Hematopoietic multipotent progenitor cell treated with erythropoietin and hydrocortisone succinate and interleukin-3 and kit ligand, for 17 days (in vitro differentiated cells): Measurements from ENCODE around the gene TH.

ENCODE experiments used
- DNase-seq: peaks from one replicate; pipeline ENCODE4 v3.0.0-alpha.2; 2015; ENCODE audit warnings: low spot score

Gene TH

GRCh38 chr11:2208691-2209369, 37.2 kb upstream of the TH start:
- no peak for DNase-seq

GRCh38 chr11:2207773-2208621, 36.4 kb upstream of the TH start:
- DNase-seq = no peak

- DNase-seq = no peak
Measured at GRCh38 chr11:2207212-2207611, 35.6 kb upstream of the TH start.

GRCh38 chr11:2205981-2206690, 34.5 kb upstream of the TH start:
- DNase-seq = no peak

- DNase-seq = no peak
Measured at GRCh38 chr11:2205214-2205720, 33.7 kb upstream of the TH start.

DNA sequence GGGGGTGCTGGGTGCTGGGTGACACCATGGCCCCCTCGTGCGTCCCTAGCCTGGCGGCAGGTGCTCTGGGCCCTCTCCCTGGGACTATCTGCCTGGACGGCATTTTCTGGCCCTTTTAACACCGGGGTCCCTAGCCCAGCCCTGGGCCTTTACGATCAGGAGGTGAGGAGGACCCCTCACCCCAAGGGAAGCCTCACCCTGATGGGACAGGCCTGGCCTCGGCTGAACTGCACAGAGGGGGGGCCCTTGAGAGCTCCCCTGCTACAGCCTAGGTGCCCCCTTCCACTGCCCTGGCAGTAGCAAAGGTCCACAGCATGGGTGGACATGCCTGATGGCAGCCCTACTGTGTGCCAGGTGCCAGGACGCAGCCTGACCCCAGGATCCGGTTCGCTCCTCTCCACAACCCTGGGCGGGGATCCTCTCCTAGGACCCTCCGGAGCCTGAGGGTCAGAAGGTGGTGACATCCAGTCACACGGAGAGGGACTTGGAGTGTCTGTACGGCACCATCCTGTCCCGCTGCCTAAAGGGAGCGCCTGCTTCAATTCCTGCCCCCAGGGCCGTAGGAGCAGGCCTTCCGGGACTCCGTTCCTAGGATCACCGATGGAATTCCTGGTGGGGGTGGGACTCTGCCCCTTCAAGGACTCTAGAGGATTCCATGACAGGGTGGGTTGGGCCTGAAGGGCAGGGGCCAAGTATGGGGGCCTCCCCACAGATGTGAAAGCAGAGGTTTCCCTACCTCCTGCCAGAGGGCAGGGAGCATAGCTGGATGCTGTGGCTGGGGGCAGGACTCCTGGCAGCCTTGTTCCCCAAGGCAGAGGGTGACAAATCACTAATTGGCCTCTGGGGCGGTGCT, 33.0 kb upstream of the TH start:
- DNase-seq = no peak

GRCh38 chr11:2203440-2204259, 32.0 kb upstream of the TH start:
- no peak for DNase-seq

- no peak for DNase-seq
Measured at GRCh38 chr11:2202900-2203439, 31.4 kb upstream of the TH start.

DNA sequence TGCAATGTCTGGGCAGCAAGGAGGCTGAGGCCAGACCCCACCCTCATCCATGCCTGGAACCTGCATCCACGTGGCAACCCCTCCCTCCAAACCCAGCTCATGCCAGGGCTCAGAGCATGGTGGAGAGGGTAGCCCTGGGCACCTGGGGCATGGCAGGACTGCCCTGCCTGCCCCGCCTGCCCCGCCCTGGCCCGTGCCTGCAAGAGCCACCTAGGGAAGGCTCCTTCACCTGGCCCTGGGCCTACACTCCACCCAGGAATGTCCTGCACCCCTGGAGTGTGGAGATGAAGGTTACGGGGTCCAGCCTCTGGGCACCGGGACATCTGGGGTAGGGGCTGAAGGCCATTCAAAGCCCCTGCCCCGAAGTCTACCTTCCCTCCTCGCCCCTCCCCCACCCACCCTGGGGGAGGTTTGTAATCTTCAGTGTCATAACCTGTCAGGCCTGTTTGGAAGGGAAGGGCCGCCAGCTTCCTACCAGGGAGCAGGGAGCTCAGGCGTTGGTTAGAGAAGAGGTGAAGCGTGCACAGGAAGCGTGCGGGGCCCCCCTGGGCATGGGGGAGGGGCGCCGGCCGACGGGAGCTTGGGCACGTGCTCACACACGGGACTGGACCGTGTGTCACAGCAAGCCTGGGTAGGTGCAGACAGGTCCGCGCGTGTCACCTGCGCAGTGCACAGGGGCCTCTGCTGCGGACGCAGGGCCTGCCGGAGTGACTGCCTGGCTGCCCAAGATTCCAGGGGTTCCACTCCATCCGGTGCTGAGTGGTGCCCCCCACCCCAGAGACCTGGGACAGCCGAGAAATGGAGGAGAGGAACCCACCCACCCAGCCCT, 30.7 kb upstream of the TH start:
- no peak for DNase-seq

GRCh38 chr11:2201542-2201941, 29.9 kb upstream of the TH start:
- DNase-seq = no peak

- DNase-seq = no peak
Measured at GRCh38 chr11:2200957-2201519, 29.4 kb upstream of the TH start.

- DNase-seq = no peak
Measured at GRCh38 chr11:2200536-2200935, 28.9 kb upstream of the TH start.

- no peak for DNase-seq
Measured at GRCh38 chr11:2199466-2200341, 28.1 kb upstream of the TH start.

GRCh38 chr11:2198621-2199365, 27.2 kb upstream of the TH start:
- DNase-seq = no peak

DNA sequence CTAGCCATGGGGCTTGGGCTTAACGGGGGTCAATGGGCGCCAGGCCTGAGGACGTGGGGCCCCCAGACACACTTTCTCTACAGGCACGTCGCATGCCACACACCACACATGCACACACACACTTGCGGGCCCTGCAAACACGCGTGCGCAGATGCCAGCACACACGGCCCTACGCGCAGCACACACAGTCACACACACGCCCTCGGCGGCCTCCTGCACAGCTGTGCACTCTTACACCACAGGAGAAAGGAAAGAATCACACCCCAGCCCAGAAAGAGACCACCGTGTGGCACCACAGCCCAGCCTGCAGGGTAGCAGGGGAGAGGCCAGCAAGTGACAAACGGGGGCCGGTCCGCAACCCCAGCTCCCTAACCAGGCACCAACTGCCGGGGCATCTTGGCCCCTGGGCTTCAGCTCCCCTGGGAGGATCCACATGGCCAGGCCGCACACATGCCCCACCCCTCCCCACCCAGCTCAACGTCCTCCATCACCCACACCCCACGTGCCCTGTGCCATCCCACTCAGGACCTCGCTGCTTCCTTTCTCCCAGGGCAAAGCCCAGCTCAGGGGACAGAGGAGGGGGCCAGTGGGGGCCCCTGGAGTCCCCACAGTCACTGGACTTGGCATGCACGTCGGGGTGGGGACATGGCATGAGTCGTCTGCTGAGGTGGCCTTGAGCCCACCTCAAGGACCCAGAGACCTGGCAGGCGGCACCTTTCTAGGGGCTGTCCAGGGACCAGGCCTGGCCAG, 26.3 kb upstream of the TH start:
- no peak for DNase-seq

DNA sequence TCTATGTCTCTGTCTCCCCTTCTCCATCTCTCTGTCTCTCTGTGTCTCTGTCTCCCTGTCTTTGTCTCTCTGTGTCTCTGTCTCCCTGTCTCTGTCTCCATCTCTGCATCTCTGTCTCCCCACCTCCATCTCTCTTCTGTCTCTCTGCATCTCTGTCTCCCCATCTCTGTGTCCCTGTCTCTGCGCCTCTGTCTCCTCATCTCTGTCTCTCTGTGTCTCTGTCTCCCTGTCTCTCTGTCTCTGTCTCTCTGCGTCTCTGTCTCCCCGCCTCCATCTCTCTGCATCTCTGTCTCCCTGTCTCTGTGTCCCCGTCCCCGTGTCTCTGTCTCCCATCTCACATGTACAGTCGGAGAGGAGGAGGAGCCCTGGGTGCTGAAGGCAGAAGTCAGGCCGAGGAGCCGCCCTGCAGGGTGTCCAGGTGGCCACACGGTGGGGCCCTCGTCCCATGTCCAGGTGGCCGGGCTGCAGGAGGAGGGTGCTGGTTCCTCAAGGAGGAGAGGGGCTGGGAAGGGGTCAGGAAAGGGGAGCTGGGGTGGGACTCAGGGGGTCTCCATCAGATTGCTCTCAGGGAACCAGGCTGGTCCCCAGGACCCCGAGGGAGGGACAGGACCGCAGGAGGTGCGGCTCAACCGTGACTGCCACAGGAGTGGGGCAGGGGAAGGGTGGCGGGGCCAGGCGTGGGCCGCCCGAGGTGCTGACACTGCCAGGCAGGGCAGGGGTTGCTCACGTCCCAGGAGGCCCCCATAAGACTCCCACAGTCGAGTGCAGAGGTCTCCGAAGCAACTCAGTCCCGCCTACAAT, 25.6 kb upstream of the TH start:
- DNase-seq = peak; percentile 43
